GM12892 (cell line): Measurements from ENCODE around the gene CYTH4.
"Not testable (repeated sequence)": the region's sequence is repeated elsewhere in the genome, so short reads cannot be mapped to it uniquely, and the experiment has no call there.

Source experiments
- DNase-seq: peaks from one replicate; pipeline ENCODE4 v3.0.0; 2011; ENCODE audit not compliant: insufficient read length
- FAIRE-seq: peaks from 2 replicates; lab custom pipeline; 2011; peaks lifted over from hg19 to GRCh38; lab: Jason Lieb, UNC
- POLR2A ChIP-seq: IDR thresholded peaks from 2 replicates; pipeline ENCODE4 v1.6.1; 2011; ENCODE audit warnings: low read depth, low read length, control low read depth
- POLR2AphosphoS5 ChIP-seq: IDR thresholded peaks from 2 replicates; pipeline ENCODE4 v1.6.1; 2011; ENCODE audit warnings: low read depth, low read length, control low read depth
- TAF1 ChIP-seq: IDR thresholded peaks from 2 replicates; pipeline ENCODE4 v1.6.1; 2011; ENCODE audit warnings: low read depth, mild to moderate bottlenecking, control low read depth, low read length, borderline replicate concordance

CYTH4 gene

DNA sequence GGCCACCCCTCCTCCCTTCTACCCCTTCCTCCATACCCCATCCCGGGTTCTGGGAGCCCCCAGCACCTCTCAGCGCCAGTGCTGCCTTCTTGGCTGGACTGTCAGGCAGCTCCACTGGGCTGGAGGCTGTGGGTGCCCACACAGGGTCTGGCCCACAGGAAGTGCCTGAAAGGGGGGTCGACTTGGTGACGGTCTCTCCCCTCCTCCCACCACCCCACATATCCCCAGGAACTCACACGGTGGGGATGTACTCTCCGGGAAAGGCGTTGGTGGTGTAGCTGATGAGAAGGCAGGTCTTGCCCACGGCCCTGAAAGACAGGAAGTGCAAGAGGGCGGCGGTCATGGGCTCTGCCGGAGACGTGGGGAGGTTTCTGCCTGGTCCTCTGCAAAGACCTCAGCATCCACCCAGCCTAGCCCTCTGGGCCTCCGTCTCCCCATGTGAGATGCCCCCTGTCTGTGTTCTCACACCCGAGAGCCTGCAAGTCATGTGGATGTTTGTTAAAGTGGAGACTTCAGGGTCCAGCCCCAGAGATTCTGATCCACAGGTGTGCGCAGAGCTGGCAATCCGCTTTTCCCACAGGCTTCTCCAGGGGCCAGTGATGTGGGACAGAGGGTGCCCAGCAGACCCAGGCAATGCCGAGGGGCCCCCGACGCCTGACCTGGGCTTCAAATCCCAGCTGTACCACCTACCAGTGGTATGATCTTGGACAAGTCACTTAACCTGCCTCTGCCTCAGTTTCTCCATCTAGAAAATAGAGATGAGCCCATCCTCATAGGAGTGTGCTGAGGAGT lies 40.8 kb upstream of the CYTH4 start:
- FAIRE-seq, result no peak
- DNase-seq, result no peak
- TF ChIP-seq TAF1 (no peak), POLR2A (no peak), POLR2AphosphoS5 (no peak)

DNA sequence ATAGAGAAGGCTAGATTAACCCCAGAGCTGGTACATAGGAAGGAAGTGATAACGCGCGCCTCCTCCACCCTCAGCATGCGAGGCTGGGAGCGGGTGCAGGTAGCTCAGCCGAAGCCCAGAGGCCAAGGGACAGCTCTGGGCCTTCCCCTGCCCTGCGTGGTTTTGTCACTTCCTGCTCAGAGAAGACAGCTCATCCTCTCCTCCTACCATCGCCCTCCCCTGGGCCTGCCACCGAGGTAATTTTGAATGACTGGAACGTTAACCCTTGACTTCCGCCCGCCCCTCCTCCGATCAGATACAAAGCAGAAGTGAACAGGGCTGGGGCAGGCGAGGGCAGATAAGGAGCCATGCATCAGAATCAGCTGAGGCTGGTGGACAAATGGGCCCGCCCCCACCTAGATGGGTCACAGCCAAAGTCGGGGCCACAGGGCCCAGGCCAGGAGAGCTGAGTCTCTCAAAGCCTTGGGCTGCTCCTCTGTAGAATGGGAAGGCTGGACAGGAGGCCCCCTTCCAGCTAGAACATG lies 39.9 kb upstream of the CYTH4 start:
- peak; percentile 93 for DNase-seq
- TF ChIP-seq POLR2AphosphoS5 (peak; percentile 81), POLR2A (peak; percentile 86), TAF1 (peak; percentile 59)
- FAIRE-seq, result peak; percentile 100

DNA sequence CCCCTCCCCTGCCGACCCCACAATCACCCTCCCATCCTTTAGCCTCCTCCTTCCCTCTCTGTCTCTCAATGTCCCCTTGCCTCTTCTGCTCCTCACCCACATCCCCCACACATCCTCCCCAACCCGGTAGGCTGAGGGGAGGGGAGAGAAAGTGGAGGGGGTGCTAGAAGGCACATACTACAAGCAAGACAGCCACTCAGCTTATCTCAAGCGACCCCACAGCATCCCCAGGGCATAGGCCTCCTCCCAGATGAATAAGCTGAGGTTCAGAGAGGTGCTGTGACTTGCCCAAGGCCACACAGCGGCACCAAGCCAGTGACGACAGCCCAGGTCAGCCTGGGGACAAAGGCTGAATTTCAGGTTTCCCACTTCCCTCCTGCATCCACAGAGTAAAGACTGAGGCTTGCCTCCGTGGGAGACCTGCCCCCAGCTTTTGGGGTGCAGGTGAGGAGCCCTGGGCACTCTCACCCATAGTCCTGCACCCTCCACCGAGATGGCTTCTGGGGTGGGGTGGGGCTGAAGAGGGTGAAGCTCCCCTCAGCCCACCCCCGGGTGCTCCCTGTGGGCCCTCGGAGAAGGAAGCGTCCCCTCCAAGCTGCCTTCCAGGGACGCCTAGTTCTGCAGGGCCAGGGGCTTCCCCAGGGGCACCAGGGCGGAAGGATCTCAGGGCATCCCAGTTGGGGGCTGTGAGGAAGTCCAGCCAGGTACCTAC lies 38.8 kb upstream of the CYTH4 start:
- FAIRE-seq (no peak), DNase-seq (no peak)
- TF ChIP-seq POLR2A (no peak), POLR2AphosphoS5 (no peak), TAF1 (no peak)

DNA sequence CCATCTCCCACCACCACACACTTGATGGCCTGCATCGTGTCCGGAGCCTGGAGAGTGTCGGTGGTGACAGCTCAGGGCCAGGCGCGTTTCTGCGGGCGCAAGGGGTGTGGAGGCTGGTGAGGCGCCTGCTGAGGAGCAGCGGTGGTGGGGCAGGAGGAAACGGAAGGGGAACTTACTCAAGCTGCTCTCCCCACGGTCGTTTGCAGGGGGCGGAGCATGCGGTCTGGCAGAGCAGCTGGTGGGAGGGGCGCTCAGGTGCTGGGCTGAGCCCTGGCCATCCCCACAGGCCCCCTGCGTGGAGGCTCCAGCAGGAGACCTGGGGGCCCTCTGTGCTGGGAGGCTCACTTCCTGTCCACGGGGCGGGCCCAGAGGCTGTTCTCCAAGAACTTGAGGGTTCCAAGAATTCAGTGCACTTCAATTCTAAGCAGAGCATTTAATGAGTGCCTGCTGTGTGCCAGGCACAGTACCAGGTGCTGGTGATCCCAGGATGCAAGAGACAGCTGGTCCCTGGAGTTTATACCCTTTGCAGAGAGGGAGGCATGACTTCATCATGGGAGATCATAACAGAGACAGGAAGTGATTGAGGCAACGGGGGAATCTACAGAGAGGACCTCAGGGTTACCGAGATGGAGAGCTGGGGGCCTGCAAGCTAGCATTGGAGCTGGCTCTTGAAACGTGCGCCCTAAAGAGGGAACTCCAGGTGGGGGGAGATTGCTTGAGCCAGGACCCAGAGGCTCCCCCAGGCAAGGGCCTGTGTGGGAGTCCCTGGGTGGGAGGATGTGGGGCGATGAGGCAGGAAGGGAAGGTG lies 38.0 kb upstream of the CYTH4 start, which contains the start of gene RAC2:
TSS of gene RAC2 (minus strand) at position 156 of the 808 bp plus-strand sequence. CDS start at position 35, 121 bp downstream.
- FAIRE-seq, result no peak
- DNase-seq, result peak; percentile 77
- TF ChIP-seq POLR2A, result peak; percentile 95
- TF ChIP-seq POLR2AphosphoS5, result peak; percentile 96
- TF ChIP-seq TAF1, result no peak

DNA sequence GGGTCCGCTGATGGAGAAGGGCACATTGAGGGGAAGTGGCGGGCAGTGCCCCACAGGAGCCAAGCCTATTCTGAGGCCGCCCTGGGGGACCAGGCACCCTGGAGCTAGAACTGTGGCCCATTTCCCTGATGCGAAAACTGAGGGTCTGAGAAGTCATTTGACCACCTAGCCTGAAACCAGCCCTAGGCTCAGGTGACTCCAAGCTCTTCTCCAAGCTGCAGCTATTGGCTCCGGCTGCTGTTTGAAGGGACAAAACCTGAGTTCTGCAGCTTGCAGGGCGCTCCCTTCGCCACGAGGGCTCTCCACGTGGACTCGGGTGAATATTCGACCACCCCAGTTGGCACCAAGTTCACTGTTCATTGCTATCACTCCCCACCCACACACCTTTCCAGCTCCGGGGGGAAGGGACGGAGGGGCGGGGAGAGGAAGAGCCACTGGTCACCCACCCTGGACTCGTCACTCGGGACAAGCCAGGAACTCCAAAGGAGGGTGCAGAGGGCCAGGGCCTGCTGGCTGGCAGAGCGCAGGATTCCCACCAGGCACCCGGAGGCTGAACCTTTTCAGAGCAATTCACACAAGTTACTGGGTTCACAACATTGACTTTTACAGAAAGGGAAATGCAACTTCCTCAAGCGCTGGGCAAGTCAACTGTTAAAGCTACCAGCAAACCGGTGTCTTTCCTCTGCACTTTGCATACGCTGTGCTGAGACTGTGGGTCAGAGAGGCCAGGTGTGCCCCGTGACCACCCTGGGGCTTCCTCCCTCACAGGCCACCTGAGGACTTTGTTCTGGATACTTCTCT lies 37.2 kb upstream of the CYTH4 start:
- TF ChIP-seq POLR2AphosphoS5, result no peak
- no peak for TF ChIP-seq TAF1
- no peak for TF ChIP-seq POLR2A
- DNase-seq, result no peak
- FAIRE-seq, result no peak

DNA sequence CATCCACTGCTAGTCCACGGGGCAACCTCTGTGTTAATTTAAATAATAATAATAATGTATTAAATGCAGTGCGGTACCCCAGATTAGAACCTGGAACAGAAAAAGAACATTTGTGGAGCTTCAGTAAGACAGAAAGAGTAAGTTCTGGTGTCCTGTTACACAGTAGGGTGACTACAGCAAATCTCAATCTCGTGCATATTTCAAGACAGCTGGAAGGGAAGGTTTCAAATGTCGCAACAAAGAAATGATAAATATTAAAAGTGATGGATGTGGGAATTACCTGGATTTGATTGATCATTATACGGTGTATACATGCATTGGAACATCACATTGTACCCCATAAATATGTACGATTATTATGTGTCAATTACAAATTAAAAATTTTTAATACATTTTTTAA lies 36.6 kb upstream of the CYTH4 start:
- FAIRE-seq, result no peak
- TF ChIP-seq TAF1 (no peak), POLR2AphosphoS5 (no peak), POLR2A (no peak)
- DNase-seq, result no peak

DNA sequence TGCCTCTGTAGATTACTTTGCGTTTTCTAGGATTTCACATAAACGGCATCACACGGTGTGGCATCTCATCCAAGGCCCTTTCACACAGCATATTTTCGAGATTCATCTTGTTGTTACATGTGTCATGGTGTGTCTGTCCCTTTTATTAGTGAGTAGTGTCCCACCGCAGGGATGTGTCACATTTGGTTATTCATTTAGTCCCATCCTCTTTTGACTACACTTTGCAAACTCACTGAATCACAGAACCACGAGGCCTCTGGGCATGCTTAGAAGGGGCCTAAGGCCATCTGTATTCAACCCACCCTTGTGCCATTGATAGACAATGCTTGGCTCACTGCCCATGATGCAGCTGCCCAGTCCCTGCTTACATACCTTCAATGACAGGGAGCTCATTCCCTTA lies 34.1 kb upstream of the CYTH4 start:
- no peak for DNase-seq
- FAIRE-seq, result no peak
- TF ChIP-seq POLR2AphosphoS5 (no peak), POLR2A (no peak), TAF1 (no peak)

DNA sequence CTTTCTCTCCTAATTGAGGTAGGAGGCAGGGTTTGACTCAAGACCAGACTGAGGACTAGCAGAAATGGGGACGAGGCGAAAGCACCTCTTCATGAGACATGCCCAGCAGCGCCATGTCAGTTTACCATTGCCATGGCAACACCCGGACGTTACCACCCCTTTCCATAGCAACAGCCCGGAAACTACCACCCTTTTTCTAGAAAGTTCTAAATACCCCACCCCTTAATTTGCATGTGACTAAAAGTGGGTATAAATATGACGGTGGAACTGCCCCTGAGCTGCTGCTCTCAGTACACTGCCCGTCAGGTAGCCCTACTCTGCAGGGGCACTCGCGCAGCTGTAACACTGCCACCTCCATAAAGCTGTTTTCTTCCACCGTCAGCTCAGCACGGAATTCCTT lies 32.3 kb upstream of the CYTH4 start:
- TF ChIP-seq POLR2A (no peak), TAF1 (no peak), POLR2AphosphoS5 (no peak)
- no peak for DNase-seq
- no peak for FAIRE-seq

DNA sequence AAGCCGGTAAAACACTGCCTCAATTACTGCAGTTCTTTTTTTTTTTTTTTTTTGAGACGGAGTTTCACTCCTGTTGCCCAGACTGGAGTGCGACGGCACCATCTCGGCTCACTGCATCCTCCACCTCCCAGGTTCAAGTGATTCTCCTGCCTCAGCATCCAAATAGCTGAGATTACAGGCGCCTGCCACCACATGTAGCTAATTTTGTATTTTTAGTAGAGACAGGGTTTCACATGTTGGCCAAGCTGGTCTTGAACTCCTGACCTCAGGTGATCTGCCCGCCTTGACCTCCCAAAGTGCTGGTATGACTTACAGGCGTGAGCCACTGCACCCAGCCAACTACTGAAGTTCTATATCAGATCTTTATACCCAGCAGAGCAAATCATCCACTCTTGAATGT lies 30.5 kb upstream of the CYTH4 start:
- FAIRE-seq, DNase-seq: not testable (repeated sequence)

DNA sequence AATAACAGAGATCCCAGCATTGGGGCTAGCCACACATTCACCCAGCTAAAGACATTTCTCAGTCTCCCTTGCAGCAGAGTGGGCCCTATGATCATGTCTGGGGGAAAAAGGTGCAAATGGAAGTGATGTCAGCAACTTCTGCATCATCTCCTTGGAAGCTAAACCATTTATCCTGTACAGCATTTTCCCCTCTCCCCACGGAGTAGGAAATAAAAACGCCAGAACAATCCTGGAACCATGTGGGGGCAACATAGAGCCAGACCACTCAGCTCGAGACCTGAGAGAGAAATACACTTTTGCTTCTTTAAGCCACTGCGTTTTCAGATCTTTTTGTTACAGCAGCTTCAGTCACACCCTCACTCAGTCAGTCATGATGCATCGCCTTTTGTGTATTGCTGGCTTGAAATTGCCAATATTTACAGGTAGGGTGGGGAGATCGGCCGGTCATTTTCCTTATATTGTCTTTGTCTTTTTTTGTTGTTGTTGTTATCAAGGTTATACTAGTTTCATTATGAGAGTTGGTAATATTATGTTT lies 29.1 kb upstream of the CYTH4 start:
- FAIRE-seq (no peak), DNase-seq (no peak)
- TF ChIP-seq TAF1 (no peak), POLR2A (no peak), POLR2AphosphoS5 (no peak)
